Stimulated activated CD4-positive, alpha-beta T cell treated with anti-CD3 and anti-CD28 coated beads, TNF-alpha, amount 100 ng/mL, for 4 hours (primary cell): ENCODE measurements around the gene PLEKHN1.
"Not testable (repeated sequence)": the region's sequence is repeated elsewhere in the genome, so short reads cannot be mapped to it uniquely, and the experiment has no call there.

Experiments
- DNase-seq, 3 experiments: peaks; one replicate each; pipeline ENCODE4 v3.0.0-alpha.2; 2020; ENCODE audit warnings: low read depth in 3 of 3

The PLEKHN1 gene

GRCh38 chr1:1012736-1013104 is 46.4 kb downstream of the PLEKHN1 start:
- not testable (repeated sequence) for DNase-seq

- DNase-seq: peak; percentile 56 to 77 (median 76)
Observed at GRCh38 chr1:1013105-1013921, 47.0 kb downstream of the PLEKHN1 start, which contains the start of gene ISG15. Gene ISG15, plus strand, starts transcription at chr1:1013497. Its CDS starts 77 bp downstream, at chr1:1013574.

DNA sequence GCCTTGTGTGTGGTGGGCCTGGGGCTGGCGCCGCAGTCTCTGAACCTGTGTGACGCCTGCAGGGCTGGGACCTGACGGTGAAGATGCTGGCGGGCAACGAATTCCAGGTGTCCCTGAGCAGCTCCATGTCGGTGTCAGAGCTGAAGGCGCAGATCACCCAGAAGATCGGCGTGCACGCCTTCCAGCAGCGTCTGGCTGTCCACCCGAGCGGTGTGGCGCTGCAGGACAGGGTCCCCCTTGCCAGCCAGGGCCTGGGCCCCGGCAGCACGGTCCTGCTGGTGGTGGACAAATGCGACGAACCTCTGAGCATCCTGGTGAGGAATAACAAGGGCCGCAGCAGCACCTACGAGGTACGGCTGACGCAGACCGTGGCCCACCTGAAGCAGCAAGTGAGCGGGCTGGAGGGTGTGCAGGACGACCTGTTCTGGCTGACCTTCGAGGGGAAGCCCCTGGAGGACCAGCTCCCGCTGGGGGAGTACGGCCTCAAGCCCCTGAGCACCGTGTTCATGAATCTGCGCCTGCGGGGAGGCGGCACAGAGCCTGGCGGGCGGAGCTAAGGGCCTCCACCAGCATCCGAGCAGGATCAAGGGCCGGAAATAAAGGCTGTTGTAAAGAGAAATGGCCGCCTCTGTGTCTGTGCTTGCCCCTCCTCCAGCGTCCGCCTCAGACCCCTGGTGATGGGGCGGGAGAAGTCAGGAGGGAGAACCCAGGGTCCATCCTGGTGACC is 47.8 kb downstream of the PLEKHN1 start:
- DNase-seq: no peak

DNA sequence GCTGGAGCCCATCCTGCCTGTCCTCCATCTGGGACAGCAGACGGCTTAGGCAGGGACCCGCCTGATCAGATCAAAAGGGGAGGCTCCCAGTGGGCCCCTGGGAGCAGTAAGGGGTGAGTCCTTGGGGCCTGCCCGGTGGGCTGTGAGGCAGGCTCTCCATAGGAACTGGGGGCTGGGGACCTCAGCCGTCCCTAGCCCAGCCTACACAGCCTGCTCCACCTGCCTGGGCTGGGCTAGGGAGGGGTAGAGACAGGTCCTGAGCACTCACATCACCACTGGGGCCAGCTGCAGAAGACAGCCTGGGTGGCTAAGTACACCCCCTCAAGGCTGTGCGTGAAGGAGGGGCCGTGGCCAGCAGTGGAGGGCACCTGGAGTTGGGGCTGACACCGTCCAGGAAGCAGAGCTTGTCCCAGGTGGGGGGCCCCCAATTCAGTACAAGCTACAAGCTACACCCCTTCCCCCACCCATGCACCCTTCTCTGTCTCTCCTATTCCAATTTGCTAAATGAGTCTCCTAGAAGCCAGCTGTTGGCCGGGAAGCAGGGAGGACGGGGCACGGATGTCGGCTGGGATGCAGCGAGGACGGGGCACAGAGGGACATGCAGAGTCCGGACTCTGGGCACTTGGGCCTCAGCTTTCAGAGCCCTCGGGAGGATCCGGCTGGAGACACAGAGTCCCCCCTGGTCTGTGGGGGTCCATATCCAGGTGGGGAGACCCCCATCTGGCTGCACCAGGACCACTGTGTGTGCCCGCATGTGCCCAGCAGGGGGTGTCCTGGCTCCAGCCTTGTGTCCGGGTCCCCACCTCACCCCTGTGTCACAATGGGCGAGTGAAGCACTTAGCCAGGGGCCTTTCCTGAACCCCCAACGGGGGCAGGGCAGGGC is 48.8 kb downstream of the PLEKHN1 start:
- no peak for DNase-seq

GRCh38 chr1:1017397-1018320 is 51.4 kb downstream of the PLEKHN1 start:
- not testable (repeated sequence) for DNase-seq

DNA sequence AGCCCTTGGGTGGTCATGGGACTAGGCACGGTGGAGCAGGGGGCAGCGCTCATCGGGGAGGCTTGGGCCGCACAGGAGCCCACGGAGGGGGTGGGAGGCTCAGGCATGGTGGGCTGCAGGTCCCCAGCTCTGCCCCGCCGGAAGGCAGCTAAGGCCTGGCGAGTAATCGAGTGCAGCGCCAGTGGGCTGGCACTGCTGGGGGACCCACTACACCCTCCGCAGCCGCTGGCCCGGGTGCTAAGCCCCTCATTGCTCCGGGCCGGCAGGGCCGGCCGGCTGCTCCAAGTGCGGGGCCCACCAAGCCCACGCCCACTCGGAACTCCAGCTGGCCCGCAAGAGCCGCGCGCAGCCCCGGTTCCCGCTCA is 52.0 kb downstream of the PLEKHN1 start:
- DNase-seq: not testable (repeated sequence)

DNA sequence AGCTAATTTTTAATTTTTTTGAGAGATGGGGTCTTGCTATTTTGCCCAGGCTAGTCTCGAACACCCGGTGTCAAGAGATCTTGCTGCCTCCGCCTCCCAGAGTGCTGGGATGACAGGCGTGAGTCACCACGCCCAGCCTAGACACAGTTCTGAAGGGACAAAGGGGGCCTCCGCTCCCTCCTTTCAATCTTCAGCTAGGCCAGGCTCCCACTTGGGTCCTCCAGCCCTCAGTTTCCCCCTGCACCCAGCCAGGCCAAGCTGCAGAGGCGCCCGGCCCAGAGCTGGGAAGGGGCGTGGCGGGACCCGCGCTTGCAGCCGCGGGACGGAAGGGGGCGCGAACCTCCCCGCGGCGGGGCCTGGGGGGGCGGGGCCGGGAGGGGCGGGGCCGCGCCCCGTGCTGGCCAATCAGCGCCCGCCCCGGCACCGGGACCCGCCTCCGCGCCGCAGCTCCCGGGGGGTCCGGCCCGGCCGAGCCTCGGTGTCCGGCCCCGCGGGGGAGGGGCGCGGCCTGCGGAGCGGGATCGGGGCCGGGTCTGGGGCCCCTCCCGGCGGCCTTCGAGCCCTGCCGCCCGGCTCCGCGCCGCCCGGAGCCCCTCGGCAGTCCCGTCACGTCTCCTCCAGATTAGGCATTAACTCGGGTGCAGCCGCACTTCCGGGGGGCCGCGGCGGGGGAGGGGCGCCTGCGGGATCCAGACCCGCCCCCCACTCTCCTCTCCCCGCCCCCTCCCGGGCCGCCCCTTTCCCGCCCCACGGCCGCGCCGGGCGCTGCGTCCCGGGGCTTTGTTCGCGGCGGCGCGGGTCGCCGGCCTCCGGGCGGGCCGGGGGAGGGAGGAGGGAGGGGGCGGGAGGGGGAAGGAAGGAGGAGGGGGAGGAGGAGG is 53.1 kb downstream of the PLEKHN1 start:
- DNase-seq: peak; percentile 60 to 68 (median 67)

DNA sequence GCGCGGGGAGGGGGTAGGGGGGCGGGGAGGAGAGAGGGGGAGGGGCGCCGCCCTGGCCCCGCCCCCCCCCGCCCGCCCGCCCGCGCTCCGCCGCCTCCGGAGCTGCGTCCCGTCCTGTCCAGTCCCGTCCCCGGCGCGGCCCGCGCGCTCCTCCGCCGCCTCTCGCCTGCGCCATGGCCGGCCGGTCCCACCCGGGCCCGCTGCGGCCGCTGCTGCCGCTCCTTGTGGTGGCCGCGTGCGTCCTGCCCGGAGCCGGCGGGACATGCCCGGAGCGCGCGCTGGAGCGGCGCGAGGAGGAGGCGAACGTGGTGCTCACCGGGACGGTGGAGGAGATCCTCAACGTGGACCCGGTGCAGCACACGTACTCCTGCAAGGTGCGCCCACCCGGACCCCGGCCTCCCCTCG is 53.7 kb downstream of the PLEKHN1 start, which contains the start of gene AGRN:
TSS of gene AGRN (plus strand) at position 121 of the 405 bp plus-strand sequence. CDS start at position 174, 53 bp downstream.
- DNase-seq: no peak

GRCh38 chr1:1020415-1021009 is 54.2 kb downstream of the PLEKHN1 start:
- peak in 1 of 3 experiments; percentile 50 for DNase-seq

GRCh38 chr1:1021010-1021919 is 55.0 kb downstream of the PLEKHN1 start:
- no peak for DNase-seq

DNA sequence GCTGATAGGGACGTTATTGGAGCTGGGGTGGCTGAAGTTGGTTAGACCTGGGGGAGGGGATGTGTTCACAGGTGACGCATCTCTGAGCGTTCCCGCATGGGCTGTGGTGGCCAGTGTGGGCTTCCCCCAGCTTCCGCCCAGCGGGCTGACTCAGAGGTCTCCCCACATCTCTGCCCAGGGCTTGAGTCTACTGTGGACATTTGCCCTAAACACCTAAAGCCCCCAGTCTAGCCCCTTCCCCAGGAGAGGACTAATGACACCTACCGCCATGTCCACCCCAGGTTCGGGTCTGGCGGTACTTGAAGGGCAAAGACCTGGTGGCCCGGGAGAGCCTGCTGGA is 55.6 kb downstream of the PLEKHN1 start:
- DNase-seq: no peak

DNA sequence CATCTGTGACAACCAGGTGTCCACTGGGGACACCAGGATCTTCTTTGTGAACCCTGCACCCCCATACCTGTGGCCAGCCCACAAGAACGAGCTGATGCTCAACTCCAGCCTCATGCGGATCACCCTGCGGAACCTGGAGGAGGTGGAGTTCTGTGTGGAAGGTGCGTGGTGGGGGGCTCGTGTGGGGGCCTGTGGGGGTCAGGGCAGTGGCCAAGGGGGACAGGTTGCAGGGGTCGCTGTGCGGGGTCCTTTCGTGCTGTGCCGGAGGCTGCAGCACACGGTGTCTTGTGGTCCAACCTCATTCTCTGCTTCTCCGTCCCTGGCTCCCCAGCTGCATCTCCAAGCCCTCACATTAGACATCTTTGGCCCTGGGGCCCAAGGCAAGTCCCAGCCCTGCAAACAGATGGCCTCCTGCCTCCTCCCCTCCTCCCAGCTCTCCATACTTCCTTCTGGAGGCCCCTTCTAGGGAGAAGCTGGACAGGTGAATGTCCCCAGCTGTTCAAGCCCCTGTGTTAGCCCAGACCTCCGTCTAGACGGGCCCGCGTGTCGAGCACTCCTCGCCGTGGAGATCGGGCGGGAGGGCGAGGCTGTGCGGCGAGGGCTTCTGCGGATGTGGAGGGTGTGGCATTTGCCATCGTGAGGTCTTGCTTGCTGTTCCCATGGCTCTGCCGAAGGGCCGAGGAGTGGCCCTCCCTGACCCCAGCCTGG is 56.2 kb downstream of the PLEKHN1 start:
- DNase-seq: no peak

- no peak for DNase-seq
Observed at GRCh38 chr1:1023700-1024099, 57.4 kb downstream of the PLEKHN1 start.

- DNase-seq: no peak
Observed at GRCh38 chr1:1024149-1024770, 58.0 kb downstream of the PLEKHN1 start.

- no peak for DNase-seq
Observed at GRCh38 chr1:1024771-1025699, 58.8 kb downstream of the PLEKHN1 start.
